Ovary (tissue), 3 donors: ENCODE results near the gene TSKU.

Experiments
- CTCF ChIP-seq, 3 donors: fragments of 450-650 bp in 2 of 3; fragments of 200-600 bp in 1 of 3; IDR thresholded peaks; one replicate each; pipeline versions ENCODE4 v1.5.1 to v1.8.0; 2016 to 2022; ENCODE audit warnings: antibody characterized with exemption in 3 of 3, mild to moderate bottlenecking in 1 of 3
- EP300 ChIP-seq: sonication (generic); formaldehyde crosslinking; IDR thresholded peaks from one replicate; pipeline ENCODE4 v1.6.1; 2017; ENCODE audit warnings: antibody characterized with exemption
- POLR2A ChIP-seq: fragments of 450-650 bp; IDR thresholded peaks from one replicate; pipeline ENCODE4 v1.6.1; 2017; ENCODE audit warnings: antibody characterized with exemption, mild to moderate bottlenecking, moderate library complexity
- donor health status: DM: no; HTN: no; CAD: no.

GRCh38 chr11:76801736-76802135 lies 18.6 kb downstream of the TSKU start:
- TF ChIP-seq CTCF (IDR thresholded peaks at IDR 0.05) (no peak), POLR2A (no peak), EP300 (no peak)
